H1 (cell line): ENCODE measurements around the gene BAD. TPM values are rescaled to one million over a fixed set of nuclear protein-coding genes. Genes with fewer than 3 reads are reported as not detected.

ENCODE experiments used
- EP300 ChIP-seq, 2 experiments: IDR thresholded peaks; 1 replicate in 1 of 2; 2 replicates in 1 of 2; pipeline ENCODE4 v1.6.1; 2011 to 2012; ENCODE audit warnings: low read depth in 2 of 2, low read length in 2 of 2, mild to moderate bottlenecking in 2 of 2, borderline replicate concordance in 1 of 2, inconsistent platforms in 1 of 2, moderate library complexity in 1 of 2
- POLR2AphosphoS5 ChIP-seq: IDR thresholded peaks from 2 replicates; pipeline ENCODE4 v1.6.1; 2011; ENCODE audit warnings: low read depth, low read length
- RBBP5 ChIP-seq: IDR thresholded peaks from 2 replicates; pipeline ENCODE4 v1.7.1; 2012; ENCODE audit warnings: low read depth, mild to moderate bottlenecking, inconsistent platforms, low read length, moderate library complexity, borderline replicate concordance
- SIX5 ChIP-seq: IDR thresholded peaks from 2 replicates; pipeline ENCODE4 v1.6.1; 2011; ENCODE audit warnings: mild to moderate bottlenecking, low read depth, low read length
- TBP ChIP-seq: IDR thresholded peaks from 2 replicates; pipeline ENCODE4 v1.6.1; 2011; ENCODE audit warnings: low read depth, low read length, improper control_type of control experiment
- polyA plus RNA-seq, 7 experiments: library from polyadenylated mRNA; depleted of rRNA in 3 of 7; stranded (reverse) in 5 of 7; unstranded in 2 of 7; fragments of >200 nt in 5 of 7; fragments of 200-250 nt in 2 of 7; gene quantifications; 1 replicate in 5 of 7; 2 replicates in 1 of 7; 4 replicates in 1 of 7; pipeline versions ENCODE4 v1.2.1 to v1.2.3, GENCODE V29; 2011 to 2013; ENCODE audit warnings: missing spikeins in 2 of 7, mixed read lengths in 2 of 7
- total RNA-seq: library from RNA; stranded (reverse); fragmentation: NEBNext Ultra II Directional; extraction: Animal tissue kit (Norgen Biotek cat#: 25700); gene quantifications from 2 replicates; pipeline ENCODE4 v1.2.1, GENCODE V29; 2021
- TF ChIP-seq, protein P1 (sequence below): IDR thresholded peaks from 2 replicates; pipeline ENCODE4 v1.6.1; 2012; ENCODE audit warnings: inconsistent platforms

BAD gene
- total and polyA plus RNA-seq, 2 of the 8 experiments (the other 6 are each of a cell fraction or from before 2014, with no cell fraction given), result 23.1 to 33.7 TPM

DNA sequence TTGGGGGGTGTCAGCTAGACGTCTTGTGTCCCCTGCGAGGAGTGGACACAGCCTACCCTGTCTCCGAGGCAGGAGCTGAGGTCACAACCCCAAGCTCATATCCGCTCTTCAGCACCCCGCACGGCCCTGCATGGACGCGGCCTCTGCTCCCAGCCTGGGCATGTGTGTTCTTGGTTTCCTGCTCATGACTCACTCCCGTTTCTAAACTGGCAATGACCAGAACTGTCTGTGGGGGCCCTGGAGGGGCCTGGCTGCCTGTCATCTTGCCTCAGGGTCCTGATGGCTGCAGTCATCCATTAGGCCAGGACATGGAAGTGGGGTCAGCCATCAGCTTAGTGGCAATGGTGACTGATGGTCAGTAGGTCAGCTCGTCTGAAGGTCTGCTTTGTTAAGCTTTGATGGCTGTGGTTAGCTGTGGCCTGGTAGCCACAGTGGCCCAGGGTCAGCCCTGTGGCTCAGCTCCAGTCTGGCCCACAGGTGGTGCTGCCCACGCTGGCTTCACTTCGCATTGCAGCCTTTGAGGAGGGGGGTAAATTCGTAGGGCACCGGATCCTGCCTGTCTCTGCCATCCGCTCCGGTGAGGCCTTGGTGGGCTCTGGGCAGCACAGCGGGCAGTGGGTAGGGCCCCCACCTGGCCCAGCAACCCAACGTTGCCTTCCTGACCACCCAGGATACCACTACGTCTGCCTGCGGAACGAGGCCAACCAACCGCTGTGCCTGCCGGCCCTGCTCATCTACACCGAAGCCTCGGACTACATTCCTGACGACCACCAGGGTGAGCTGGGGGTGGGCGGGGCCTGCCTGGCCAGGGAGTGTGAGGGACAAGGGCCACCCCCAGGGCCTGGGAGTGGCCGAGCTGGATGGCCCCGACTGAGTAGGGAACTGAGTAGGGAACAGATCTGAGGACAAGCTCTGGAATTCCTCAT, 21.2 kb downstream of the BAD start (continued):
- TF ChIP-seq POLR2AphosphoS5, result peak; percentile 16; the same call in 1 of the 2 replicates
- TF ChIP-seq, protein P1, sequence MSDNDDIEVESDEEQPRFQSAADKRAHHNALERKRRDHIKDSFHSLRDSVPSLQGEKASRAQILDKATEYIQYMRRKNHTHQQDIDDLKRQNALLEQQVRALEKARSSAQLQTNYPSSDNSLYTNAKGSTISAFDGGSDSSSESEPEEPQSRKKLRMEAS, result no peak
- TF ChIP-seq EP300 (IDR thresholded peaks at IDR 0.05; ENCODE audit: borderline replicate concordance in 1 of 2, low read depth in 2 of 2, low read length in 2 of 2), result no peak
- TF ChIP-seq RBBP5, result no peak
- no peak for TF ChIP-seq SIX5
- TF ChIP-seq TBP, result no peak
